Caco-2 (cell line): ENCODE measurements around the gene ELAC1. TPM values are rescaled to one million over a fixed set of nuclear protein-coding genes. Genes with fewer than 3 reads are reported as not detected.

ENCODE experiments used
- BruUV-seq: library from RNA; stranded (reverse); fragments of 400-500 nt; replicated peaks from 2 replicates; lab custom pipeline; 2021; lab: Mats Ljungman, UMichigan
- CTCF ChIA-PET: fragments of 300-600 bp; sonication (Branson Sonifier 250); formaldehyde crosslinking; loops from one replicate; lab custom pipeline; 2022; ENCODE audit warnings: antibody characterized with exemption; lab: Charles Lee
- POLR2A ChIA-PET: fragments of 300-600 bp; sonication (Branson Sonifier 250); formaldehyde crosslinking; loops from one replicate; lab custom pipeline; 2022; ENCODE audit warnings: antibody characterized with exemption; lab: Charles Lee
- DNase-seq, 2 experiments: peaks; one replicate each; pipeline versions ENCODE4 v3.0.0 to v3.0.0-alpha.2; 2020 to 2022
- H3K27me3 ChIP-seq: replicated peaks from 2 replicates; pipeline ENCODE4 v1.6.0; 2011; ENCODE audit warnings: low read length; ENCODE audit not compliant: control insufficient read depth, insufficient read depth
- H3K36me3 ChIP-seq: 2 replicates; pipeline ENCODE4 v1.5.1; 2011; ENCODE audit warnings: low read length; ENCODE audit not compliant: control insufficient read depth, insufficient read depth
- H3K4me1 ChIP-seq: fragments of 250-450 bp; sonication (Bioruptor Pico); 2 replicates; pipeline ENCODE4 v1.5.1; 2020; ENCODE audit warnings: mild to moderate bottlenecking
- H3K4me3 ChIP-seq: 2 replicates; pipeline ENCODE4 v1.5.1; 2011; ENCODE audit warnings: low read depth, mild to moderate bottlenecking, control low read depth, low read length
- H3K9me3 ChIP-seq: fragments of 250-450 bp; sonication (Bioruptor Pico); 2 replicates; pipeline ENCODE4 v1.5.1; 2020; ENCODE audit warnings: mild to moderate bottlenecking, moderate library complexity
- H3K27ac Mint-ChIP-seq: one replicate; pipeline ENCODE4 v1.8.0; 2022; ENCODE audit warnings: mixed read lengths; ENCODE audit not compliant: unreplicated experiment
- H3K27me3 Mint-ChIP-seq: one replicate; pipeline ENCODE4 v1.8.0; 2022; ENCODE audit warnings: mixed read lengths; ENCODE audit not compliant: insufficient read depth, unreplicated experiment
- H3K36me3 Mint-ChIP-seq: one replicate; pipeline ENCODE4 v1.8.0; 2022; ENCODE audit warnings: mild to moderate bottlenecking, mixed read lengths; ENCODE audit not compliant: insufficient read depth, unreplicated experiment
- H3K4me1 Mint-ChIP-seq: one replicate; pipeline ENCODE4 v1.8.0; 2022; ENCODE audit warnings: low read depth, mixed read lengths; ENCODE audit not compliant: unreplicated experiment
- H3K4me3 Mint-ChIP-seq: one replicate; pipeline ENCODE4 v1.8.0; 2022; ENCODE audit warnings: mild to moderate bottlenecking, moderate library complexity, mixed read lengths; ENCODE audit not compliant: unreplicated experiment
- H3K9me3 Mint-ChIP-seq: one replicate; pipeline ENCODE4 v1.8.0; 2022; ENCODE audit warnings: mixed read lengths; ENCODE audit not compliant: unreplicated experiment
- CTCF ChIP-seq, 2 experiments: fragments of 200-600 bp in 1 of 2; IDR thresholded peaks; 1 replicate in 1 of 2; 2 replicates in 1 of 2; pipeline versions ENCODE4 v1.5.1 to v1.8.0; 2011 to 2022; ENCODE audit warnings: antibody characterized with exemption in 1 of 2, control low read depth in 1 of 2, inconsistent platforms in 1 of 2, low read depth in 1 of 2, low read length in 1 of 2, mild to moderate bottlenecking in 1 of 2, moderate library complexity in 1 of 2; ENCODE audit not compliant: insufficient read depth in 1 of 2, severe bottlenecking in 1 of 2, unreplicated experiment in 1 of 2
- intact Hi-C: fragments of 100-400 bp; cut with micrococcal nuclease; formaldehyde crosslinking; loops from one replicate; pipeline ENCODE4 v1.10.0; 2022; ENCODE audit not compliant: unreplicated experiment
- total RNA-seq: library from RNA; stranded (reverse); gene quantifications from 2 replicates; pipeline ENCODE4 v1.2.3, GENCODE V29; 2022

The ELAC1 gene
- total RNA-seq, 1 experiment from 2014 or later: 5.3 TPM

GRCh38 chr18:51021226-51021965 is 53.6 kb downstream of the ELAC1 start:
- ChIA-PET CTCF (no interaction called here), POLR2A (no interaction called here)
- no peak for DNase-seq
- no peak overlapping the region for H3K4me3 Mint-ChIP-seq
- no peak overlapping the region for H3K27ac Mint-ChIP-seq
- no peaks in the 10 kb centered on the region for H3K4me1 Mint-ChIP-seq
- H3K27me3 Mint-ChIP-seq: no peaks in the 10 kb centered on the region
- intact Hi-C loops: no loop called here
- no peak overlapping the region for H3K4me3 ChIP-seq
- H3K36me3 Mint-ChIP-seq: no peaks in the 10 kb centered on the region
- H3K9me3 ChIP-seq: no peaks in the 10 kb centered on the region
- no TSS peak for BruUV-seq
- H3K4me1 ChIP-seq: no peaks in the 10 kb centered on the region
- H3K27me3 ChIP-seq: no peaks in the 10 kb centered on the region
- no peak for TF ChIP-seq CTCF (IDR thresholded peaks at IDR 0.05; ENCODE audit: insufficient read depth in 1 of 2, low read depth in 1 of 2, low read length in 1 of 2, severe bottlenecking in 1 of 2, unreplicated experiment in 1 of 2)
- H3K9me3 Mint-ChIP-seq: no peaks in the 10 kb centered on the region
- no peaks in the 10 kb centered on the region for H3K36me3 ChIP-seq

GRCh38 chr18:51025512-51025911 is 57.7 kb downstream of the ELAC1 start:
- no TSS peak for BruUV-seq
- POLR2A ChIA-PET: no interaction called here
- no peaks in the 10 kb centered on the region for H3K27me3 Mint-ChIP-seq

GRCh38 chr18:51028201-51028805 is 60.5 kb downstream of the ELAC1 start:
- intact Hi-C loops: loop anchor here (1.0 to 5.0 kb wide), 2 partner anchors 23 to 61 kb away; partner anchors contain the start of gene ELAC1
- no peak for TF ChIP-seq CTCF (IDR thresholded peaks at IDR 0.05; ENCODE audit: insufficient read depth in 1 of 2, low read depth in 1 of 2, low read length in 1 of 2, severe bottlenecking in 1 of 2, unreplicated experiment in 1 of 2)
- no peaks in the 10 kb centered on the region for H3K9me3 ChIP-seq
- H3K27me3 ChIP-seq: no peaks in the 10 kb centered on the region
- Mint-ChIP-seq H3K9me3 (no peaks in the 10 kb centered on the region), H3K4me1 (peaks cover 7% of the 10 kb centered on the region), H3K36me3 (peaks cover 19% of the 10 kb centered on the region), H3K27ac (no peak overlapping the region), H3K4me3 (no peak overlapping the region), H3K27me3 (no peaks in the 10 kb centered on the region)
- ChIA-PET CTCF (no interaction called here), POLR2A (no interaction called here)
- no peaks in the 10 kb centered on the region for H3K36me3 ChIP-seq
- H3K4me1 ChIP-seq: no peaks in the 10 kb centered on the region
- H3K4me3 ChIP-seq: no peak overlapping the region
- DNase-seq: peak; percentile 23 to 51
- BruUV-seq: no TSS peak

More at GRCh38 chr18:51025512-51025911, 57.7 kb downstream of the ELAC1 start:
- Histone ChIP-seq H3K27me3 (no peaks in the 10 kb centered on the region), H3K4me3 (no peak overlapping the region), H3K9me3 (no peaks in the 10 kb centered on the region), H3K36me3 (no peaks in the 10 kb centered on the region), H3K4me1 (no peaks in the 10 kb centered on the region)
- intact Hi-C loops: loop anchor here (5.0 kb wide), 1 partner anchor 58 kb away; the partner anchor contains the start of gene ELAC1
- no peak for TF ChIP-seq CTCF (IDR thresholded peaks at IDR 0.05; ENCODE audit: insufficient read depth in 1 of 2, low read depth in 1 of 2, low read length in 1 of 2, severe bottlenecking in 1 of 2, unreplicated experiment in 1 of 2)
- DNase-seq: no peak
- peaks cover 13% of the 10 kb centered on the region for H3K36me3 Mint-ChIP-seq
- no peak overlapping the region for H3K27ac Mint-ChIP-seq
- no peak overlapping the region for H3K4me3 Mint-ChIP-seq
- CTCF ChIA-PET: no interaction called here
- no peaks in the 10 kb centered on the region for H3K9me3 Mint-ChIP-seq
- H3K4me1 Mint-ChIP-seq: peaks cover 7% of the 10 kb centered on the region
